Neural crest cell (in vitro differentiated cells): ENCODE results near the gene ADNP2. TPM values are rescaled to one million over a fixed set of nuclear protein-coding genes. Genes with fewer than 3 reads are reported as not detected.

Experiments
- DNase-seq: peaks from one replicate; pipeline ENCODE4 v3.0.0; 2021; ENCODE audit warnings: low read depth, mixed read lengths, low spot score
- H3K27ac Mint-ChIP-seq: one replicate; pipeline ENCODE4 v1.8.0; 2021; ENCODE audit warnings: mild to moderate bottlenecking, mixed read lengths; ENCODE audit not compliant: unreplicated experiment
- H3K27me3 Mint-ChIP-seq: 2 replicates; pipeline ENCODE4 v1.8.0; 2021; ENCODE audit warnings: low read depth, mild to moderate bottlenecking, mixed read lengths
- H3K36me3 Mint-ChIP-seq: 2 replicates; pipeline ENCODE4 v1.8.0; 2021; ENCODE audit warnings: low read depth, mild to moderate bottlenecking, mixed read lengths
- H3K4me1 Mint-ChIP-seq: 2 replicates; pipeline ENCODE4 v1.8.0; 2021; ENCODE audit warnings: mixed read lengths
- H3K4me3 Mint-ChIP-seq: one replicate; pipeline ENCODE4 v1.8.0; 2021; ENCODE audit warnings: mild to moderate bottlenecking, mixed read lengths
- H3K9me3 Mint-ChIP-seq: 2 replicates; pipeline ENCODE4 v1.8.0; 2021; ENCODE audit warnings: mixed read lengths
- total RNA-seq: library from RNA; stranded (reverse); gene quantifications from 2 replicates; pipeline ENCODE4 v1.2.1, GENCODE V29; 2021
- TF ChIP-seq, protein P1 (sequence below): fragments of 200-600 bp; sonication (generic); conservative IDR thresholded peaks from 2 replicates; pipeline ENCODE4 v1.5.0; 2021; ENCODE audit warnings: antibody characterized with exemption, mild to moderate bottlenecking

Gene ADNP2
- total RNA-seq, 1 donor from 2014 or later: 44.0 TPM

DNA sequence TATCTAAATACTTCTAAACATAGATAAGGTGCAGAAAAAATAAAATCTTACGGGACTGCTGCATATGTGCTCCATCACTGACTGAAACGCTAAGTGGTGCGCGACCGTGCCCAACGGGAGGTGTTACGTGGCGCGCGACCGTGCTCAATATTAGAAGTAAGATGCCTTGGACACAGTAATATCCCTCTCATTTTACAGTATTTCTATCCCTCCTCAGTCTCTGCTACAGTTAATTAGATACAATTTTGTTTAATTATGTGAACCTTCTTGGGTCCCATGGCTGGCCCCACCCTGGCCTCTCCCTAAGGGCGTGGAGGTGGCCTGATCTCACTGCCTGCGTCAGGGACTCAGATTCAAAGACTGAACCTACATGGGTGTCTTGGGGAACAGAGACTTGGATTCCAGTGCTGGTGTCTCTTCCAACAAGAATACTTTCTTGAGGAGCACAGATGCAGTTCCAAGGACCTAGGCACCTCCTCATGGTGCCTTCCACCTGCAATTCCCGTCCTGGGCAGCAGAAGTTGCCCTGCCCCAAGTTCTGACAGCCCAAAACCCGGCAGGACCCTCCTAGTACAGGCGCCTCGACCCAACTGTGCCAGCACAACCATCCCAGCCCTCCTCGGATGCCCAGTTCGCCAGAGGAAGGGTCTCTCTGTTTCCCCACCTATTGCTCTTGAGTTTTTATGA lies 79.0 kb downstream of the ADNP2 start:
- TF ChIP-seq, protein P1, sequence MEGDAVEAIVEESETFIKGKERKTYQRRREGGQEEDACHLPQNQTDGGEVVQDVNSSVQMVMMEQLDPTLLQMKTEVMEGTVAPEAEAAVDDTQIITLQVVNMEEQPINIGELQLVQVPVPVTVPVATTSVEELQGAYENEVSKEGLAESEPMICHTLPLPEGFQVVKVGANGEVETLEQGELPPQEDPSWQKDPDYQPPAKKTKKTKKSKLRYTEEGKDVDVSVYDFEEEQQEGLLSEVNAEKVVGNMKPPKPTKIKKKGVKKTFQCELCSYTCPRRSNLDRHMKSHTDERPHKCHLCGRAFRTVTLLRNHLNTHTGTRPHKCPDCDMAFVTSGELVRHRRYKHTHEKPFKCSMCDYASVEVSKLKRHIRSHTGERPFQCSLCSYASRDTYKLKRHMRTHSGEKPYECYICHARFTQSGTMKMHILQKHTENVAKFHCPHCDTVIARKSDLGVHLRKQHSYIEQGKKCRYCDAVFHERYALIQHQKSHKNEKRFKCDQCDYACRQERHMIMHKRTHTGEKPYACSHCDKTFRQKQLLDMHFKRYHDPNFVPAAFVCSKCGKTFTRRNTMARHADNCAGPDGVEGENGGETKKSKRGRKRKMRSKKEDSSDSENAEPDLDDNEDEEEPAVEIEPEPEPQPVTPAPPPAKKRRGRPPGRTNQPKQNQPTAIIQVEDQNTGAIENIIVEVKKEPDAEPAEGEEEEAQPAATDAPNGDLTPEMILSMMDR: no peak
- H3K4me1 Mint-ChIP-seq: peaks cover 7% of the 10 kb centered on the region
- no peaks in the 10 kb centered on the region for H3K27me3 Mint-ChIP-seq
- no peak for DNase-seq
- no peak overlapping the region for H3K27ac Mint-ChIP-seq
- H3K9me3 Mint-ChIP-seq: no peaks in the 10 kb centered on the region
- no peaks in the 10 kb centered on the region for H3K36me3 Mint-ChIP-seq
- no peak overlapping the region for H3K4me3 Mint-ChIP-seq

- no peaks in the 10 kb centered on the region for H3K9me3 Mint-ChIP-seq
- no peaks in the 10 kb centered on the region for H3K27me3 Mint-ChIP-seq
- H3K4me3 Mint-ChIP-seq: no peak overlapping the region
- H3K36me3 Mint-ChIP-seq: no peaks in the 10 kb centered on the region
- no peaks in the 10 kb centered on the region for H3K4me1 Mint-ChIP-seq
- DNase-seq: no peak
- H3K27ac Mint-ChIP-seq: no peak overlapping the region
- TF ChIP-seq, protein P1: no peak
Observed at GRCh38 chr18:80188643-80189530, 79.8 kb downstream of the ADNP2 start.

GRCh38 chr18:80189531-80189865 lies 80.4 kb downstream of the ADNP2 start:
- TF ChIP-seq, protein P1: no peak
- peak overlapping the region; percentile 27 for H3K27ac Mint-ChIP-seq
- H3K4me3 Mint-ChIP-seq: no peak overlapping the region
- H3K4me1 Mint-ChIP-seq: peaks cover 3% of the 10 kb centered on the region
- peaks cover 2% of the 10 kb centered on the region for H3K36me3 Mint-ChIP-seq
- DNase-seq: no peak
- H3K9me3 Mint-ChIP-seq: no peaks in the 10 kb centered on the region
- no peaks in the 10 kb centered on the region for H3K27me3 Mint-ChIP-seq

Other genes starting within 250 kb of the ADNP2 start
- gene SLC66A2, start 157.6 kb upstream of the ADNP2 start, total RNA-seq: 28.4 and 29.8 TPM in 2 replicates
- gene HSBP1L1, start 144.6 kb upstream of the ADNP2 start, total RNA-seq: 0.58 TPM in 1 of 2 replicates, not detected in the other
- 140 and 144 TPM in 2 replicates for gene TXNL4A, start 120.7 kb upstream of the ADNP2 start, total RNA-seq
- gene RBFA, start 74.8 kb upstream of the ADNP2 start, total RNA-seq: 47.0 and 50.7 TPM in 2 replicates
- gene PARD6G, start 138.3 kb downstream of the ADNP2 start, total RNA-seq: 28.0 and 28.3 TPM in 2 replicates